Stimulated activated naive CD8-positive, alpha-beta T cell treated with anti-CD3 and anti-CD28 coated beads, Interleukin-15, Interleukin-2, amounts not matched to agents 100 ng/mL and 50 ng/mL, for 24 hours (primary cell): ENCODE data around the gene ADCY3.

ENCODE experiments used
- H3K27ac Mint-ChIP-seq: one replicate; pipeline ENCODE4 v1.8.0; 2021; ENCODE audit warnings: mild to moderate bottlenecking, mixed read lengths
- H3K27me3 Mint-ChIP-seq: one replicate; pipeline ENCODE4 v1.8.0; 2021; ENCODE audit warnings: mixed read lengths
- H3K36me3 Mint-ChIP-seq: one replicate; pipeline ENCODE4 v1.8.0; 2021; ENCODE audit warnings: low read depth, mixed read lengths
- H3K4me1 Mint-ChIP-seq: one replicate; pipeline ENCODE4 v1.8.0; 2021; ENCODE audit warnings: low read depth, mixed read lengths
- H3K4me3 Mint-ChIP-seq: one replicate; pipeline ENCODE4 v1.8.0; 2021; ENCODE audit warnings: mild to moderate bottlenecking, mixed read lengths
- H3K9me3 Mint-ChIP-seq: one replicate; pipeline ENCODE4 v1.8.0; 2021; ENCODE audit warnings: mixed read lengths

The ADCY3 gene

DNA sequence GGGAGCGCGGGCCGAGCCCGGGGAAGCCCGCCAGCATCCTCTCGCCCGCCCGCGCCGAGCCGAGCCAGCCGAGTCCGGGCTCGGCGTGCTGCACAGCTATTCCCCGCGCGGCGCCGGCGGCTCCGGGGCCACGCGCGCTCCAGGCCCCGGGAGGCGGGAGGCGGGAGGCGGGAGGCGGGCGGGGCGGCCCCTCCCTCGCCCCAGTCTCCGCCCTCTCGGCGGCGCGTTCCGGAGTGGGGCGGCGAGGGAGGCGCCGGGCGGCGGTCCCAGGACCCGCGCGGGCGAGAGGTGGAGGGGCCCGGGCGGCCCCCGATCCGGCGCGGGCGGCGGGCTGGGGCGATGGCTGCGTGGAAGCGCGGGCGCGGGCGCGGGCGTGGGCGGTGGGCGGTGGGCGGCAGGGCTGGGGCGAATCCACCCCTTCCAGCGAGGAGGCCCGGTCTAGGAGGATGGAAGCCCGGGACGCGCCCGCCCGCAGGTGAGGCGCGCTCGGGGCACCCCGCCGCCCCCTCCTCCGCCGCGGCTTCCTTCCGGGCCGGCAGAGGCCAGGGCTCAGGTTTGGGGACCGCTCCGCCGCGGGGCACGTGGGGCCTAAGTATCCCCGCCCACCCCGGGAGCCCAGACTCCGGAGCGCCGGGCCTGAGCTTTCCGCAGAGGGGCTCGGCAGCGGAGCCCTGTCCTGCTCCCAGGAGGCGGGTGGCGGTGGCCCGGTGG, at the start of gene ADCY3:
Gene ADCY3, minus strand, starts transcription at position 140 of the 711 bp plus-strand sequence. CDS start 1,250 bp downstream, outside the sequence.
- peaks cover 15% of the 10 kb centered on the region for H3K36me3 Mint-ChIP-seq
- H3K27me3 Mint-ChIP-seq: no peaks in the 10 kb centered on the region
- H3K27ac Mint-ChIP-seq: peak within 1 kb of the TSS; percentile 98
- peaks cover 42% of the 10 kb centered on the region for H3K4me1 Mint-ChIP-seq
- peak within 1 kb of the TSS; percentile 94 for H3K4me3 Mint-ChIP-seq
- H3K9me3 Mint-ChIP-seq: no peaks in the 10 kb centered on the region

DNA sequence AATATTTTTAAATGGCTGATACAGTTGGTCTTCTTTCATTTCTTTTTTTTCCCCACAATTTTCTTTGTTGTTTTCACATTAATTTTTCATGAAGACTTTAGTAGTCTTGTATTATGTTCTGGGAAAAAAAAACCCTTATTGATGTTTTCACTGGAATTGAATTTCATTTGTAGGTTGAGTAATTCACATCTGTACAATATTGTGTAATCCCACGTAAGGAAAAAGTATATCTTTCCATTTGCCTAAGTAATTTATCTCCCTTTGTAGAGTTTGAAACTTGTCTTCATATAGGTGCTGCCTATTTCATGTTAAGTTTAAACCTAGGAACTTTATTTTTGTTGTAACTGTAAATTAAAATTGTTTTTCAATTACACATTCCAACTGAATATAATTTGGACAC, 49.7 kb upstream of the ADCY3 start:
- Mint-ChIP-seq H3K27me3 (no peaks in the 10 kb centered on the region), H3K27ac (no peak overlapping the region), H3K4me3 (no peak overlapping the region), H3K36me3 (peaks cover 25% of the 10 kb centered on the region), H3K9me3 (no peaks in the 10 kb centered on the region), H3K4me1 (peaks cover 19% of the 10 kb centered on the region)

GRCh38 chr2:24961903-24962302, 41.9 kb upstream of the ADCY3 start:
- Mint-ChIP-seq H3K27me3 (no peaks in the 10 kb centered on the region), H3K4me1 (no peaks in the 10 kb centered on the region), H3K9me3 (no peaks in the 10 kb centered on the region), H3K27ac (no peak overlapping the region), H3K36me3 (peaks cover 84% of the 10 kb centered on the region), H3K4me3 (no peak overlapping the region)

DNA sequence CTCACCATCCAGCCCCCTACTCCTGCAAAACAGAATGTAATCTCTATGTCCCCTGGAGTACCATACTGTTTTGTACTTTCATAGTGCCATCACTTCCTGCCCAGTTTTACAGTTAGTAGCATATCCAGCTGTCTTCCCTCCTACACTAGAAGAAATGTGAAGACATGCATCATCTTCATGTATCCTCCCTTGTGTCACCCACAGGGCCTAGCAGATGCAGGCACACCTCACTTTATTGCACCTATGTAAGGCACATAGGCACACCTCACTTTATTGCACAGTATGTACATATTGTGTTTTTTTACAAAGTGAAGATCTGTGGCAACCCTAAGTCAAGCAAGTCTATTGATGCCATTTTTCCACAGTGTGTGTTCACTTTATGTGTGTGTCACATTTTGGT, 39.7 kb upstream of the ADCY3 start:
- Mint-ChIP-seq H3K27ac (no peak overlapping the region), H3K27me3 (no peaks in the 10 kb centered on the region)

GRCh38 chr2:24958411-24958935, 38.4 kb upstream of the ADCY3 start:
- no peaks in the 10 kb centered on the region for H3K4me1 Mint-ChIP-seq

More for the DNA sequence above, 39.7 kb upstream of the ADCY3 start:
- Mint-ChIP-seq H3K4me3 (no peak overlapping the region), H3K4me1 (no peaks in the 10 kb centered on the region), H3K36me3 (peaks cover 89% of the 10 kb centered on the region), H3K9me3 (peaks cover 11% of the 10 kb centered on the region)

GRCh38 chr2:24957976-24958375, 37.9 kb upstream of the ADCY3 start:
- no peaks in the 10 kb centered on the region for H3K4me1 Mint-ChIP-seq
- peaks cover 11% of the 10 kb centered on the region for H3K9me3 Mint-ChIP-seq
- H3K27me3 Mint-ChIP-seq: no peaks in the 10 kb centered on the region
- no peak overlapping the region for H3K4me3 Mint-ChIP-seq
- H3K27ac Mint-ChIP-seq: no peak overlapping the region
- peaks cover 93% of the 10 kb centered on the region for H3K36me3 Mint-ChIP-seq

More at GRCh38 chr2:24958411-24958935, 38.4 kb upstream of the ADCY3 start:
- Mint-ChIP-seq H3K27ac (no peak overlapping the region), H3K36me3 (peaks cover 94% of the 10 kb centered on the region), H3K27me3 (no peaks in the 10 kb centered on the region), H3K4me3 (no peak overlapping the region), H3K9me3 (peaks cover 11% of the 10 kb centered on the region)

DNA sequence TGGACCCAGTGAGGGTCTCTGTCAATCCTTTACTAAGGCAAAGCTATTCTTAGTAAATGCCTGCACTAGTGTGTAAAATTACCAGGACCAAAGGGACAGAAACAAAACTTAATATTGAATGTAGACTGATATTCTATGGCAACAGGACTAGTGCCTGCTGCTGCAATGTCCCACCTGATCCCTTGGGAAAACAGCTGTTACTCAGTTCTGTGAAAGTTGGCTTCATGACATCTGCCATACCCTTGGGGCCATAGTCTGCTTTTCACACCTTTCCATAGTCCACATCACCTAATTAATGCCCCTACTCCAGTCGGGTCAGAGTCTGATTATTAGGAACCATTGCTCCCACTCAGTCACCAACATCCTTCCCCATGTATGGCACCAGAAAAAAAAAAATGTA, 37.2 kb upstream of the ADCY3 start:
- H3K4me3 Mint-ChIP-seq: no peak overlapping the region
- H3K36me3 Mint-ChIP-seq: peaks cover 94% of the 10 kb centered on the region
- peaks cover 11% of the 10 kb centered on the region for H3K9me3 Mint-ChIP-seq
- H3K4me1 Mint-ChIP-seq: no peaks in the 10 kb centered on the region
- H3K27ac Mint-ChIP-seq: no peak overlapping the region
- H3K27me3 Mint-ChIP-seq: no peaks in the 10 kb centered on the region

DNA sequence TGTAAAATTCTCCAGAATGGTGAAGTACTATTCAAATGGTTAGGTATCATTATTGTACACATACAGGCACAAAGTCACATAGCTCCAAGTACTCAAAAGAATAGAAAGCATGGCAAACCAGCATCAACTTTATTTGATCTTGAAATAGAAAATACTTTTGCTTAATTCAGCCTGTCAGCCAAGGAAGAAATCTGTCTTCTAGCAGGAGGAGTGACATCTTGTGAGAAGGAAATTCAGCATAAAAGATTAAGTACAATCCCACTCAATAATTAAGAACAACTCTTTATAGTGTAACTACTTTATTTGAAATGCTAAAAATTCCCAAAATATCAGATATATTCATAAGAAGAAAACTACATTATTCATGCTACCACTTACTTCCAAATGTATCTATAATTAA, 35.9 kb upstream of the ADCY3 start:
- H3K36me3 Mint-ChIP-seq: peaks cover 94% of the 10 kb centered on the region
- no peak overlapping the region for H3K27ac Mint-ChIP-seq
- peaks cover 11% of the 10 kb centered on the region for H3K9me3 Mint-ChIP-seq
- no peaks in the 10 kb centered on the region for H3K27me3 Mint-ChIP-seq
- H3K4me1 Mint-ChIP-seq: no peaks in the 10 kb centered on the region
- no peak overlapping the region for H3K4me3 Mint-ChIP-seq

DNA sequence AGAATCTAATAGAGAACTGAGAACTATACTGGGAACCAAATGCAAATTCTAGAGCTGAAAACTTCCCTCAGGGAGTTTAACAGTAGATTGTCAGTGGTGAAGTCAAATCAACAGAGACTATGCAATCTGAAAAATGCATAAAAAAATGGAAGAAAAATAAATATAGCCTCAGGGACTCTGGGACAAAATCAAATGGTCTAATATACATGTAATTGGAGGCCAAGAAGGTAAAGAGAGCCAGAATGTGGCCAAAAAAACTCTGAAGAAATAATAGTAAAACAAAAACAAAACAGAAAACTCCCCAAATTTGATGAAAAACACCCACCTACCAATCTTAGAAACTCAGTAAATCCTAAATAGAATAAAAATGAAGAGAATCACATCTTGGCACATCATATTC, 35.2 kb upstream of the ADCY3 start:
- H3K4me1 Mint-ChIP-seq: no peaks in the 10 kb centered on the region
- H3K27ac Mint-ChIP-seq: no peak overlapping the region
- H3K9me3 Mint-ChIP-seq: peaks cover 11% of the 10 kb centered on the region
- H3K4me3 Mint-ChIP-seq: no peak overlapping the region
- peaks cover 88% of the 10 kb centered on the region for H3K36me3 Mint-ChIP-seq
- H3K27me3 Mint-ChIP-seq: no peaks in the 10 kb centered on the region

DNA sequence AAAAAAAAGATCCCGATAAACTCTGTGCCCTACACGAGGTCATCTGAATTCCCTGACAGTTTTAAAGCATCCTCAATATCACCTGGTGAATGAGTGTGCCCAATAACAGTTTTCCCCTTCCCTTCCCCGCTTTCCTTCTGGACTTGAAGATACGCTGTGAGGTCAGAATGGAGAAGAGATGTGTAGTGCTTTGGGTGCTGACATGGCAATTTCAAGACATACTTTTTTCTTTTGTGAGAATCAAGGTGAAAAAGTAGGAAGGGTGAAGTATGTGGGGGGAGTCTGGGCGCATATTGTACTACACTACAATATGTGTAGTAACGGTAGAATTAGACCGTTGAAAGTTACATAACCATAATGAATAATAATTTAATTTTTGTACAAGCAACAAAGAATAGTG, 30.1 kb upstream of the ADCY3 start:
- Mint-ChIP-seq H3K27me3 (no peaks in the 10 kb centered on the region), H3K36me3 (peaks cover 55% of the 10 kb centered on the region), H3K4me1 (no peaks in the 10 kb centered on the region), H3K4me3 (no peak overlapping the region), H3K9me3 (peaks cover 3% of the 10 kb centered on the region), H3K27ac (no peak overlapping the region)

GRCh38 chr2:24948506-24948905, 28.5 kb upstream of the ADCY3 start:
- Mint-ChIP-seq H3K9me3 (no peaks in the 10 kb centered on the region), H3K4me3 (no peak overlapping the region), H3K27me3 (no peaks in the 10 kb centered on the region), H3K4me1 (no peaks in the 10 kb centered on the region), H3K36me3 (peaks cover 40% of the 10 kb centered on the region), H3K27ac (no peak overlapping the region)

GRCh38 chr2:24947561-24948157, 27.6 kb upstream of the ADCY3 start:
- no peaks in the 10 kb centered on the region for H3K27me3 Mint-ChIP-seq
- H3K4me1 Mint-ChIP-seq: no peaks in the 10 kb centered on the region
- peaks cover 36% of the 10 kb centered on the region for H3K36me3 Mint-ChIP-seq
- no peaks in the 10 kb centered on the region for H3K9me3 Mint-ChIP-seq
- H3K4me3 Mint-ChIP-seq: no peak overlapping the region
- no peak overlapping the region for H3K27ac Mint-ChIP-seq

GRCh38 chr2:24945907-24946306, 25.9 kb upstream of the ADCY3 start:
- H3K27me3 Mint-ChIP-seq: no peaks in the 10 kb centered on the region
- no peak overlapping the region for H3K27ac Mint-ChIP-seq
- H3K36me3 Mint-ChIP-seq: peaks cover 22% of the 10 kb centered on the region
- no peak overlapping the region for H3K4me3 Mint-ChIP-seq
- H3K9me3 Mint-ChIP-seq: no peaks in the 10 kb centered on the region
- no peaks in the 10 kb centered on the region for H3K4me1 Mint-ChIP-seq

DNA sequence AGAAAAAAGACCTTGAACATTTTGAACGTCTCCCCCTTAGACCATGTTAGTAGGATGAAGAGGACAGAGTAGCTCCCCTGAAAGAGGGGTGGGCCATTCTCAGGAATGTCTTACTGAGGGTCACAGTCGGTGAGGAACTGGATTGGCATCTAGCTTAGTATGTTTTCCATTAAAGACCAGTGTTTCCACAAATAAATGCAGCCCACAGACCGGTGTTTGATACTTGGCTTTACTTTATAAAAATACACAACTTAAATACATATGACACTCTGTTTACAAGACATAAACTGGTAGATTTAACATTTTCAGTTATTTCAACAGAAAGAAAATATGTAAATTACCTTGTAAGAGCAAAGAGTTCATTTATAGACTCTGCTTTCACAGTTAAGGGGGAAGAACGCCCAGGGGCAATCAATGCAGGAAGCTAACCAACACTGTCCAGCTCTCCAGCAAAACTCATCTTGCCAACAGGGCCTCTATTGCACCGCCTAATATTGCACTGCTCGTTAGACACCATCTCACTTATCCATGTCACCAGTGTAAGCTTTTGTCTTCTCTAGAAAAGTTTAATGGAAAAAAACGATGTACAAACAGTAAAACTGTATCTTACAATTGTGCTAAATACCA, 23.5 kb upstream of the ADCY3 start:
- H3K27me3 Mint-ChIP-seq: no peaks in the 10 kb centered on the region

GRCh38 chr2:24939353-24939752, 19.3 kb upstream of the ADCY3 start:
- Mint-ChIP-seq H3K36me3 (peaks cover 4% of the 10 kb centered on the region), H3K27ac (no peak overlapping the region), H3K27me3 (no peaks in the 10 kb centered on the region), H3K9me3 (no peaks in the 10 kb centered on the region), H3K4me3 (no peak overlapping the region), H3K4me1 (no peaks in the 10 kb centered on the region)

More for the DNA sequence above, 23.5 kb upstream of the ADCY3 start:
- no peak overlapping the region for H3K4me3 Mint-ChIP-seq
- H3K9me3 Mint-ChIP-seq: no peaks in the 10 kb centered on the region
- no peaks in the 10 kb centered on the region for H3K4me1 Mint-ChIP-seq
- H3K36me3 Mint-ChIP-seq: peaks cover 17% of the 10 kb centered on the region
- H3K27ac Mint-ChIP-seq: no peak overlapping the region
